ENCODE data around the gene GSS. TPM values are rescaled to one million over a fixed set of nuclear protein-coding genes. Genes with fewer than 3 reads are reported as not detected.

The GSS gene
- total RNA-seq, 1 experiment from 2014 or later, result 53.5 TPM

DNA sequence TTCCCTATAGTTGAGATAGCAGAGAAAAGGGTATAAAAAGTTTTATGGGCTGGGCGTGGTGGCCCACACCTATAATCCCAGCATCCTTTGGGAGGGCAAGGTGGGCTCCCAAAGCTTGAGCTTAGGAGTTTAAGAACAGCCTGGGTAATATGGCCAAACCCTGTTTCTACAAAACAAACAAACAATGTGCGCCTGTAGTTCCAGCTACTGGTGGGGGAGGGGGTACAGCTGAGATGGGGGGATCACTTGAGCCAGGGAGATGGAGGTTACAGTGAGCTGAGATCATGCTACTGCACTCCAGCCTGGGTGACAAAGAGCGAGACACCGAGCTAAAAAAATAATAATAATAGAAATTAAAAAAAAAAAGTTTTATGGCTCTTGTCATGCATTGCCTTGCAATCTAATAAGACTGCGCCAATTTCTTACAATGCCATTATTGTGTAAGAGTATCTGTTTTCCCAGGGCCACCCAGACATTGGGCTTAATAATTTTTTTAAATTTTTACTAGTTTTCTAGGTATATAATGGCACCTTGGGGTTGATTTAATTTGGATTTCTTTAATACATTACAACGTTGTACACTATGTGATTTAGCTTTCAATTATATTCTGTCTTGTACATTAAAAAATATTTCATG, 75.3 kb downstream of the GSS start:
- no peak overlapping the region for H3K4me3 ChIP-seq (ENCODE audit: low read depth, low read length, poor library complexity, severe bottlenecking)
- no peak for TF ChIP-seq EZH2 (IDR thresholded peaks at IDR 0.05; ENCODE audit: borderline replicate concordance, low read depth, low read length, poor library complexity, severe bottlenecking)
- TF ChIP-seq, protein P1, sequence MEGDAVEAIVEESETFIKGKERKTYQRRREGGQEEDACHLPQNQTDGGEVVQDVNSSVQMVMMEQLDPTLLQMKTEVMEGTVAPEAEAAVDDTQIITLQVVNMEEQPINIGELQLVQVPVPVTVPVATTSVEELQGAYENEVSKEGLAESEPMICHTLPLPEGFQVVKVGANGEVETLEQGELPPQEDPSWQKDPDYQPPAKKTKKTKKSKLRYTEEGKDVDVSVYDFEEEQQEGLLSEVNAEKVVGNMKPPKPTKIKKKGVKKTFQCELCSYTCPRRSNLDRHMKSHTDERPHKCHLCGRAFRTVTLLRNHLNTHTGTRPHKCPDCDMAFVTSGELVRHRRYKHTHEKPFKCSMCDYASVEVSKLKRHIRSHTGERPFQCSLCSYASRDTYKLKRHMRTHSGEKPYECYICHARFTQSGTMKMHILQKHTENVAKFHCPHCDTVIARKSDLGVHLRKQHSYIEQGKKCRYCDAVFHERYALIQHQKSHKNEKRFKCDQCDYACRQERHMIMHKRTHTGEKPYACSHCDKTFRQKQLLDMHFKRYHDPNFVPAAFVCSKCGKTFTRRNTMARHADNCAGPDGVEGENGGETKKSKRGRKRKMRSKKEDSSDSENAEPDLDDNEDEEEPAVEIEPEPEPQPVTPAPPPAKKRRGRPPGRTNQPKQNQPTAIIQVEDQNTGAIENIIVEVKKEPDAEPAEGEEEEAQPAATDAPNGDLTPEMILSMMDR (conservative IDR thresholded peaks at IDR 0.05; ENCODE audit: low read depth, low read length), result no peak
- no peaks in the 10 kb centered on the region for H3K9me3 ChIP-seq (ENCODE audit: low read depth, low read length, poor library complexity, severe bottlenecking)
- no peak for DNase-seq (ENCODE audit: low spot score)
- H3K27me3 ChIP-seq (replicated peaks; ENCODE audit: insufficient read depth, low read depth, low read length, poor library complexity), result no peaks in the 10 kb centered on the region
- no TSS peak for BruUV-seq (replicated peaks)
- ChIA-PET POLR2A (ENCODE audit: low non-redundant PET) (no interaction called here), CTCF (interaction anchor here (0.6 kb wide), 1 partner anchor 519 kb away, joined by 6 read pairs; no protein-coding TSS in a partner anchor)
- H3K4me1 ChIP-seq (ENCODE audit: insufficient read depth, low read length, poor library complexity, severe bottlenecking), result peaks cover 8% of the 10 kb centered on the region
- intact Hi-C loops (cut with micrococcal nuclease; ENCODE audit: unreplicated experiment), result no loop called here
- no peak overlapping the region for H3K27ac ChIP-seq (ENCODE audit: low read depth, low read length, poor library complexity, severe bottlenecking)
- H3K36me3 ChIP-seq (ENCODE audit: insufficient read depth, low read length, poor library complexity, severe bottlenecking), result peaks cover 24% of the 10 kb centered on the region

Small RNAs within 50 kb of the gene (microRNA-seq; reads per million reads assigned to microRNA genes)
- gene MIR499A, result 0.81 reads per million
- not detected for gene MIR499B

Other genes with a start within 250 kb of the GSS start
- gene NCOA6, start 130.2 kb downstream of the GSS start, total RNA-seq (2021), result 39.9 and 41.2 TPM in 2 replicates
- gene GGT7, start 83.0 kb downstream of the GSS start, total RNA-seq (2021), result 14.1 and 15.3 TPM in 2 replicates
- 28.7 and 33.5 TPM in 2 replicates for gene ACSS2, start 79.2 kb downstream of the GSS start, total RNA-seq (2021)
- 0.34 and 1.1 TPM in 2 replicates for gene MYH7B, start 62 bp upstream of the GSS start, total RNA-seq (2021)
- 34.6 and 39.5 TPM in 2 replicates for gene TRPC4AP, start 137.0 kb upstream of the GSS start, total RNA-seq (2021)
- 13.6 and 16.1 TPM in 2 replicates for gene EDEM2, start 191.5 kb upstream of the GSS start, total RNA-seq (2021)
- 0.58 and 2.1 TPM in 2 replicates for gene PROCR, start 216.3 kb upstream of the GSS start, total RNA-seq (2021)

Measured in A673 (cell line).